Left lung (tissue), 10 donors: ENCODE results near the gene WDR89. TPM values are rescaled to one million over a fixed set of nuclear protein-coding genes. Genes with fewer than 3 reads are reported as not detected.
A peak's percentile ranks its signal among the peaks of the same experiment; 100 is the strongest.

Experiments
- ATAC-seq: fragments of 200-7000 bp; cut with Tn5 transposase; one replicate; pipeline ENCODE4 v1.9.1; 2020; ENCODE audit warnings: moderate library complexity
- DNase-seq, 4 donors: peaks; one replicate each; pipeline ENCODE4 v3.0.0-alpha.2; 2013 to 2020
- H3K27ac ChIP-seq, 2 donors: fragments of 200-600 bp; sonication (generic) in 1 of 2; one replicate each; pipeline versions ENCODE4 v1.5.0 to v1.8.0; 2020 to 2021
- H3K27me3 ChIP-seq, 2 donors: fragments of 200-600 bp; sonication (generic) in 1 of 2; one replicate each; pipeline versions ENCODE4 v1.5.0 to v1.8.0; 2020 to 2021
- H3K36me3 ChIP-seq, 2 donors: fragments of 200-600 bp; sonication (generic) in 1 of 2; one replicate each; pipeline versions ENCODE4 v1.5.0 to v1.8.0; 2020 to 2021
- H3K4me1 ChIP-seq, 2 donors: fragments of 200-600 bp; one replicate each; pipeline ENCODE4 v1.8.0; 2021
- H3K4me3 ChIP-seq, 2 donors: fragments of 200-600 bp; sonication (generic) in 1 of 2; one replicate each; pipeline versions ENCODE4 v1.5.0 to v1.8.0; 2020 to 2021; ENCODE audit warnings: mild to moderate bottlenecking in 1 of 2
- H3K9me3 ChIP-seq, 2 donors: fragments of 200-600 bp; sonication (generic) in 1 of 2; one replicate each; pipeline versions ENCODE4 v1.5.0 to v1.8.0; 2020 to 2021
- intact Hi-C, 2 donors: fragments of 100-400 bp; cut with DNase I; formaldehyde crosslinking; loops; one replicate each; pipeline versions ENCODE4 v1.11.2 to v1.14.2; 2022
- polyA plus RNA-seq, 6 donors: library from polyadenylated mRNA; unstranded; fragments of 120-200 nt; gene quantifications; one replicate each; pipeline ENCODE4 v1.2.1, GENCODE V29; 2013; ENCODE audit not compliant: insufficient read length in 6 of 6
- total RNA-seq, 2 donors: library from RNA; stranded (reverse); fragmentation: NEBNext Ultra II Directional; extraction: Animal tissue kit (Norgen Biotek cat#: 25700); gene quantifications; one replicate each; pipeline ENCODE4 v1.2.1, GENCODE V29; 2021
- TF ChIP-seq, protein P1 (sequence below), 2 donors: fragments of 200-600 bp; sonication (generic) in 1 of 2; IDR thresholded peaks; one replicate each; pipeline versions ENCODE4 v1.5.0 to v1.8.0; 2021; ENCODE audit warnings: antibody characterized with exemption in 2 of 2
- donor health status: DM: no; HTN: yes; CAD: no.
- donor health status: DM: no; HTN: no; CAD: no.

Gene WDR89
- total and polyA plus RNA-seq, 8 donors: 10.9 to 23.9 (median 21.8) TPM

DNA sequence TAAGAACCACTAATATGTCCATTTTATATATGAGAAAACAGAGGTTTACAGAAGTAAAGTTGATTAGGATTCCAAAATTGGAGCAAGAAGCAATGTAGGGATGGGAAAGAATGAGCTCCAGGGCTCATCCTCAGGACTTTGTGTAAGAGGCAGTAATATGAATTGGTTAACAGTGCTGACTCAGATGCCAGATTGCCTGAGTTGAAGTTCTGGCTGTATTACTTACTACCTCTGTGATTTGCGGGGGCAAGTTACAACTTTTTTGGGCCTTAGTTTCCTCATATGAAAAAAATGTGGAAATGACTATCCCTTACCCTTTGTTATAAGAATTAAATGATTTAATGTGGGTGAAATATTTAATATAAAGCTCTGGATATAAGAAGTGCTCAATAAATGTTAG lies 63.4 kb downstream of the WDR89 start:
- no peak overlapping the region for H3K27ac ChIP-seq
- H3K4me1 ChIP-seq: no peaks in the 10 kb centered on the region
- ATAC-seq (no peak), DNase-seq (no peak)
- H3K27me3 ChIP-seq: no peaks in the 10 kb centered on the region
- TF ChIP-seq, protein P1, sequence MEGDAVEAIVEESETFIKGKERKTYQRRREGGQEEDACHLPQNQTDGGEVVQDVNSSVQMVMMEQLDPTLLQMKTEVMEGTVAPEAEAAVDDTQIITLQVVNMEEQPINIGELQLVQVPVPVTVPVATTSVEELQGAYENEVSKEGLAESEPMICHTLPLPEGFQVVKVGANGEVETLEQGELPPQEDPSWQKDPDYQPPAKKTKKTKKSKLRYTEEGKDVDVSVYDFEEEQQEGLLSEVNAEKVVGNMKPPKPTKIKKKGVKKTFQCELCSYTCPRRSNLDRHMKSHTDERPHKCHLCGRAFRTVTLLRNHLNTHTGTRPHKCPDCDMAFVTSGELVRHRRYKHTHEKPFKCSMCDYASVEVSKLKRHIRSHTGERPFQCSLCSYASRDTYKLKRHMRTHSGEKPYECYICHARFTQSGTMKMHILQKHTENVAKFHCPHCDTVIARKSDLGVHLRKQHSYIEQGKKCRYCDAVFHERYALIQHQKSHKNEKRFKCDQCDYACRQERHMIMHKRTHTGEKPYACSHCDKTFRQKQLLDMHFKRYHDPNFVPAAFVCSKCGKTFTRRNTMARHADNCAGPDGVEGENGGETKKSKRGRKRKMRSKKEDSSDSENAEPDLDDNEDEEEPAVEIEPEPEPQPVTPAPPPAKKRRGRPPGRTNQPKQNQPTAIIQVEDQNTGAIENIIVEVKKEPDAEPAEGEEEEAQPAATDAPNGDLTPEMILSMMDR (IDR thresholded peaks at IDR 0.05): no peak
- no peaks in the 10 kb centered on the region for H3K9me3 ChIP-seq
- intact Hi-C loops: no loop called here
- H3K36me3 ChIP-seq: no peaks in the 10 kb centered on the region
- H3K4me3 ChIP-seq: no peak overlapping the region

DNA sequence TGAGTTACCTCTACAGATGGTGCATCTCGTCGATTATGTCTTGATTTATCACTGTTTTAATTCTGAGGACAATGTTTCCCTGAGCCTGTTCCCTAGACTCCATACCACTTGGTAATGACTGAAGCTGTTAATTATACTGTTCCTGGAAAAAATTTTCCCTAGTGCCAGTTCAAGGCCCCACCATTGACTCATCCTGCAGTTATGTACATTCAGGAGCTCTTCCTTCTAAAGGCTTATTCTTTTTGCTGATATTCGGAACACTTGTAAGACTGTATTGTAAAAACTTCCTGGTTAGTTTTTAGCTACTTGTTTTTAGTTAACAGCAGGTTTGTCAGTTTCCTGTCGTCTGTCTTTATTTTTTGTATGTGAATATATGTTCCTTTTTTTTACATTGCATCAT lies 68.1 kb downstream of the WDR89 start:
- H3K9me3 ChIP-seq: no peaks in the 10 kb centered on the region
- no peak overlapping the region for H3K4me3 ChIP-seq
- no peaks in the 10 kb centered on the region for H3K27me3 ChIP-seq
- H3K4me1 ChIP-seq: no peaks in the 10 kb centered on the region
- intact Hi-C loops: no loop called here
- DNase-seq: no peak
- no peak overlapping the region for H3K27ac ChIP-seq
- no peaks in the 10 kb centered on the region for H3K36me3 ChIP-seq
- TF ChIP-seq, protein P1 (IDR thresholded peaks at IDR 0.05): no peak
- no peak for ATAC-seq

DNA sequence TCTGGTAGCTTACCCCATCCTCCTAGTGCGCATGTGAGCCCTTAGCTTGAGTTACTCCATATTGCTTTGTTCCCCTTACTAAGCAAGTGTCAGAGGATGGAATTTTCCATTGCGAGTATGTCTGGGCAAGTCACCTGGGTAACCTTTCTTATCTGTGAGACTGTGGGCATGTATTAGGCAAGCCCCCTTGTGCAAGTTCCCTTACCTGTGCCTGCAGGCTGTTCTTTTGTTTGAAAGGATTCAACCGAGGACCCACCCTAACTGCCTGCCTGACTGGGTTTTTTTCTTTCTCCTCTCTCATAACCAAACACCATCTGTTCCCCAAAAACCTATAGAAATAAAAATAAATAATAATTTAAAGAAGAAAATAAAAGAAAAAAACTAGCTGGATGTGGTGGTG lies 76.2 kb downstream of the WDR89 start:
- Histone ChIP-seq H3K36me3 (no peaks in the 10 kb centered on the region), H3K4me3 (no peak overlapping the region), H3K27ac (no peak overlapping the region), H3K9me3 (no peaks in the 10 kb centered on the region), H3K27me3 (no peaks in the 10 kb centered on the region), H3K4me1 (peaks cover 0 to 3% of the 10 kb centered on the region in 2 donors)
- ATAC-seq (no peak), DNase-seq (no peak)
- intact Hi-C loops: no loop called here
- TF ChIP-seq, protein P1 (IDR thresholded peaks at IDR 0.05): no peak

DNA sequence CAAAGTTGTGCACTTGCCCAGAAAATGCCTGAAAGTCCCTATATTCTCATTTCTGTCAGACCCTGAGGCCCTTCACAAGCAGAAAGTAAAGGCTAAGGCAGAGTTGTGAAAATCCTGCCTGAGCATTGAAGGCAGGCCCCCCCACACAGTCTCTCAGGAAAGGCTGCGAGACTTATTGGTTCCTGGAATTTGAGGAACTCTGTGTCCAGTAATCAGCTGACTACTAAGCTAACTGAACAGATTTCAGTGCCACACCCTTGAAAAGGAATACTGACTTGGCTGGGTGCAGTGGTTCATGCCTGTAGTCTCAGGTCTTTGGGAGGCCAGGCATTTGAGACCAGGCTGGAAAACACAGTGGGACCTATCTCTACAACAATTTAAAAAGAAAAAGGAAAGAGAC lies 77.4 kb downstream of the WDR89 start:
- no peaks in the 10 kb centered on the region for H3K27me3 ChIP-seq
- intact Hi-C loops: no loop called here
- no peaks in the 10 kb centered on the region for H3K36me3 ChIP-seq
- H3K9me3 ChIP-seq: no peaks in the 10 kb centered on the region
- TF ChIP-seq, protein P1 (IDR thresholded peaks at IDR 0.05): no peak
- no peak overlapping the region for H3K4me3 ChIP-seq
- no peak overlapping the region for H3K27ac ChIP-seq
- peak; percentile 93 for ATAC-seq
- peak in 1 of 4 donors; percentile 49 for DNase-seq
- H3K4me1 ChIP-seq: peaks cover 0 to 3% of the 10 kb centered on the region in 2 donors

DNA sequence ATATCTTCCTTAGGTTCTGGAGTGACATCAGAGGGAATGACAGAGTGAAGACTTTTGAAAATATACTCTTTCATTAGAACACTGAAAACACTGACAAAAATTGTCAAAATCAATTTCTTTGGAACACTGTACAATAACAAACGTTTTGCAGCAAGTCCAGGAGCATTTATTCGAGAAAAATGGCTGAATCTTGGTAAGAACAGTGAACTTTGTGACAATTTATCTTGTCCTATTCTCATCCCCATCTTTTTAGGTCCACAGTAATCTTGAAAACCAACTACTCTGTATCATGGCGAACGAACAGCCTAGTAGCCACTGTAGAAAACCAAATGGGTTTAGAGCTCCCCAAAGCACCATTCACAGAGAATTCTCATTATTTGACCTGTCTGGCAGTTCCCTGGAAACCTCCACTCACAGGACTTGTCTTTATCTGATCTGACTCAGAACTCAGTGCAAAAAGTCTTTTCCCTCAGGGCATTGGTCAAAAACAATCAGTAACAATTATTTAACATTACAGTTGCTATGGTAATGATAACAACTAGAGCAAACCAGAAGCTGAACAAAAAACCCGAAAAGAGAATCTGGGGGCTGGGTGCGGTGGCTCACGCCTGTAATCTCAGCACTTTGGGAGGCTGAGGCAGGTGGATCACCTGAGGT lies 78.2 kb downstream of the WDR89 start:
- DNase-seq (no peak), ATAC-seq (peak; percentile 26)
- peaks cover 0 to 3% of the 10 kb centered on the region in 2 donors for H3K4me1 ChIP-seq
- TF ChIP-seq, protein P1 (IDR thresholded peaks at IDR 0.05): no peak
- no peaks in the 10 kb centered on the region for H3K36me3 ChIP-seq
- no peaks in the 10 kb centered on the region for H3K27me3 ChIP-seq
- H3K4me3 ChIP-seq: no peak overlapping the region
- H3K27ac ChIP-seq: no peak overlapping the region
- no peaks in the 10 kb centered on the region for H3K9me3 ChIP-seq
- intact Hi-C loops: no loop called here
